ENCODE data around the gene ZNF189.

The ZNF189 gene

GRCh38 chr9:101450931-101451330 lies 52.3 kb downstream of the ZNF189 start:
- no peak overlapping the region for H3K4me3 ChIP-seq (replicated peaks; ENCODE audit: insufficient read depth, low read length)
- no peak for TF ChIP-seq CTCF (IDR thresholded peaks at IDR 0.05; ENCODE audit: insufficient read depth, low read length)
- TF ChIP-seq REST (IDR thresholded peaks at IDR 0.05; ENCODE audit: insufficient replicate concordance, low read depth): no peak
- TF ChIP-seq SPI1 (IDR thresholded peaks at IDR 0.05; ENCODE audit: borderline replicate concordance, low read depth): no peak
- TF ChIP-seq GABPA (IDR thresholded peaks at IDR 0.05; ENCODE audit: low read depth): no peak
- no peak for TF ChIP-seq POLR2AphosphoS5 (IDR thresholded peaks at IDR 0.05; ENCODE audit: low read depth)
- H3K27ac ChIP-seq (replicated peaks): no peak overlapping the region
- peaks cover 11% of the 10 kb centered on the region for H3K27me3 ChIP-seq (ENCODE audit: insufficient read depth, poor library complexity, severe bottlenecking)
- no peak for DNase-seq (ENCODE audit: low read depth in 1 of 2, low spot score in 1 of 2)

- no peak for TF ChIP-seq CTCF (IDR thresholded peaks at IDR 0.05; ENCODE audit: insufficient read depth, low read length)
- no peak for TF ChIP-seq SPI1 (IDR thresholded peaks at IDR 0.05; ENCODE audit: borderline replicate concordance, low read depth)
- TF ChIP-seq POLR2AphosphoS5 (IDR thresholded peaks at IDR 0.05; ENCODE audit: low read depth): no peak
- no peak for TF ChIP-seq GABPA (IDR thresholded peaks at IDR 0.05; ENCODE audit: low read depth)
- no peak for TF ChIP-seq REST (IDR thresholded peaks at IDR 0.05; ENCODE audit: insufficient replicate concordance, low read depth)
- no peak overlapping the region for H3K27ac ChIP-seq (replicated peaks)
- no peak for DNase-seq (ENCODE audit: low read depth in 1 of 2, low spot score in 1 of 2)
- H3K4me3 ChIP-seq (replicated peaks; ENCODE audit: insufficient read depth, low read length): no peak overlapping the region
- H3K27me3 ChIP-seq (ENCODE audit: insufficient read depth, poor library complexity, severe bottlenecking): peaks cover 11% of the 10 kb centered on the region
Measured at GRCh38 chr9:101451498-101451897, 52.8 kb downstream of the ZNF189 start.

DNA sequence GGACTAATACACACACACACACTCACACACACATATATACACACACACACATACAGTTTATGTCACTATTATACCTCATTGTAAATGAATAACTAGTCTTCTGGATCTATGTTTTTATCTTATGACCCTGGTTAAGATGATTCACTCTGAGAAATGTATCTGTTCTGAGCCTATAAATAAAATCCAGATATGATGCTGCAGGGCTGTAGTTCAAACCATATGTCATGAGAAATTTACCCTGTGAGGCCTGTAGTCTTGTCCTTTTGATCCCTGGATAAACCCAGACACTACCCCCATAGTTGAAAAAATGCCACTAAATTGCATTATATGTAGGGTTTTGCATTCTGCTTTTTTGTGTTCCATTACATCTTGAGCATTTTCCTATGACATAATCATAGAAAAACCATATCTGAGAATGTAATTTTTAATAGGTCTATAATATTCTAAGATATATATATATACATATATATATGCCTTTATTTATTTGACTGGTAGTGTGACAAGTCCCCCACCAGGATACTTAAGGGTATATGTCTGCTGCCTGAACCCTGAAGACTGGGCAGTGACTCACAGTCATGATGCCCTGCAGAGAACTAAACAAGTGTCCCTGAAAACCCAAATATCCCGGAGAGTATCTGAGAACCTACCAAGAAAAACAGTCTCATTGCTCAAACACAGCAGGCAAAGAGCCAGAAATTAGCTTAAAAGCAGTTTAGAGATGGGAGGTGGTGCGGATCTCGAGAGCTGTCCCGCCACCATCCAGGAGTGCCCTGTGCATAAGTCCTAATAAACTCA lies 55.3 kb downstream of the ZNF189 start:
- no peak overlapping the region for H3K4me3 ChIP-seq (replicated peaks; ENCODE audit: insufficient read depth, low read length)
- H3K27ac ChIP-seq (replicated peaks): no peak overlapping the region
- TF ChIP-seq CTCF (IDR thresholded peaks at IDR 0.05; ENCODE audit: insufficient read depth, low read length) (no peak), REST (IDR thresholded peaks at IDR 0.05; ENCODE audit: insufficient replicate concordance, low read depth) (no peak), GABPA (IDR thresholded peaks at IDR 0.05; ENCODE audit: low read depth) (no peak), SPI1 (IDR thresholded peaks at IDR 0.05; ENCODE audit: borderline replicate concordance, low read depth) (no peak), POLR2AphosphoS5 (IDR thresholded peaks at IDR 0.05; ENCODE audit: low read depth) (no peak)
- DNase-seq (ENCODE audit: low read depth in 1 of 2, low spot score in 1 of 2): no peak
- H3K27me3 ChIP-seq (ENCODE audit: insufficient read depth, poor library complexity, severe bottlenecking): peaks cover 11% of the 10 kb centered on the region
